ENCODE data around the gene TBC1D4.

- no peak for TF ChIP-seq POLR2A (IDR thresholded peaks at IDR 0.05)
- TF ChIP-seq CTCF (IDR thresholded peaks at IDR 0.05): peak in 2 of 3 donors; percentile 27 to 47
- TF ChIP-seq POLR2AphosphoS5 (IDR thresholded peaks at IDR 0.05): no peak
Measured at GRCh38 chr13:75357576-75358289, 124.2 kb downstream of the TBC1D4 start.
